ENCODE data around the gene ETV5. TPM values are rescaled to one million over a fixed set of nuclear protein-coding genes. Genes with fewer than 3 reads are reported as not detected.

Gene ETV5
- total and polyA plus RNA-seq, 4 donors: 3.3 to 14.9 (median 5.5) TPM

DNA sequence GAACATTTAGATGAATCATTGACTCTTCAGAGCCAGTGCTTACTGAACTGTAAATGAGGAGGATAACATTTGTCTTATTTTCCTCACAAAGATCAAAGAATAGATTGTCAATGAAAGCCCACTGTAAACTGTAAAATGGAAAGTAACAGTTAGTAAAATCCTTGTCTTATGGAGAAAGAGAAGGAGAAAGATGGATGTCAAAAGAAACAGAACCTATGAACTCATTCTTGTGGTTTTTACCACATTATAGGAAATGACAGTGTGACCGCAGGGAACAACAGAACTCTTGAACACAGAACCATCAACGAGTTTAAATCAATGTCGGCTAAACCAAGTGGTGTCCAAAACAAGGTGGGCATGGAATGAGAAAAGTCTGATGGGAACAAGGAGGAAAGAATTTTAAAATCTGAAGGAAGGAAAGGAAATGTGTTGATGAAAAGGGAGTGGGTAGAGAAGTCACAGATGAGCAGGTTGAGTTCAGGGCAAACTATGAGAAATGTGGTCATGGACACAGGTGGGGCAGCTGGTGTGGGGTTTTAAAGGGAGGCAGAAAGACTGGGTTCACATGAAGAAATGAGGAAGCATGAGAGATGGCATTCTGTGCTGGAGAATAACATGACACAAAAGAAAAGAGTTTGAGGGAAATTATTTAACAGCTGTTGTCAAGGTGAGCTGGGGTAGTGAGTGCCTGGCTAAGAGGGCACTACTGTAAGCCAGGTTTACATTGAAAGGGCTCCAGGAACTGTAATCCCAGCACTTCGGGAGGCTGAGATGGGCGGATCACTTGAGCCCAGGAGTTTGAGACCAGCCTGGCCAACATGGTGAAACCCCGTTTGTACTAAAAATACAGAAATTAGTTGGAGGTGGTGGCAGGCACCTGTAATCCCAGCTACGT lies 42.4 kb upstream of the ETV5 start:
- Histone ChIP-seq H3K36me3 (ENCODE audit: control insufficient read depth in 4 of 4, insufficient read depth in 3 of 4, low read depth in 1 of 4, low read length in 3 of 4) (no peaks in the 10 kb centered on the region), H3K9me3 (ENCODE audit: control insufficient read depth in 4 of 4, low read length in 3 of 4) (no peaks in the 10 kb centered on the region), H3K27ac (ENCODE audit: low read depth in 1 of 2, low read length in 2 of 2) (no peak overlapping the region), H3K4me3 (ENCODE audit: low read depth in 1 of 3, low read length in 3 of 3) (no peak overlapping the region), H3K9ac (ENCODE audit: low read depth in 1 of 2, low read length in 2 of 2) (no peak overlapping the region), H3K4me1 (ENCODE audit: control insufficient read depth in 4 of 4, insufficient read depth in 4 of 4, low read length in 3 of 4) (no peaks in the 10 kb centered on the region), H3K27me3 (ENCODE audit: control insufficient read depth in 4 of 4, insufficient read depth in 4 of 4, low read length in 3 of 4) (no peaks in the 10 kb centered on the region)
- 86% methylated on average over 7 of the region's 7 CpGs for WGBS
- no peak for DNase-seq (ENCODE audit: low spot score)
- TF ChIP-seq NR2F2 (IDR thresholded peaks at IDR 0.05) (no peak), TAF1 (conservative IDR thresholded peaks at IDR 0.05) (no peak), EGR1 (IDR thresholded peaks at IDR 0.05; ENCODE audit: low read depth in 2 of 2) (no peak), RAD21 (IDR thresholded peaks at IDR 0.05) (no peak), RXRA (IDR thresholded peaks at IDR 0.05) (no peak), SP1 (IDR thresholded peaks at IDR 0.05) (no peak), YY1 (IDR thresholded peaks at IDR 0.05) (no peak), GABPA (IDR thresholded peaks at IDR 0.05 in 1 of 2, conservative IDR thresholded peaks at IDR 0.05 in 1 of 2) (no peak), FOXA2 (IDR thresholded peaks at IDR 0.05) (no peak), JUND (IDR thresholded peaks at IDR 0.05) (no peak), ATF3 (IDR thresholded peaks at IDR 0.05) (no peak), HNF4G (IDR thresholded peaks at IDR 0.05) (no peak), HNF4A (conservative IDR thresholded peaks at IDR 0.05) (no peak), FOXA1 (IDR thresholded peaks at IDR 0.05) (no peak)
- TF ChIP-seq, protein P1, sequence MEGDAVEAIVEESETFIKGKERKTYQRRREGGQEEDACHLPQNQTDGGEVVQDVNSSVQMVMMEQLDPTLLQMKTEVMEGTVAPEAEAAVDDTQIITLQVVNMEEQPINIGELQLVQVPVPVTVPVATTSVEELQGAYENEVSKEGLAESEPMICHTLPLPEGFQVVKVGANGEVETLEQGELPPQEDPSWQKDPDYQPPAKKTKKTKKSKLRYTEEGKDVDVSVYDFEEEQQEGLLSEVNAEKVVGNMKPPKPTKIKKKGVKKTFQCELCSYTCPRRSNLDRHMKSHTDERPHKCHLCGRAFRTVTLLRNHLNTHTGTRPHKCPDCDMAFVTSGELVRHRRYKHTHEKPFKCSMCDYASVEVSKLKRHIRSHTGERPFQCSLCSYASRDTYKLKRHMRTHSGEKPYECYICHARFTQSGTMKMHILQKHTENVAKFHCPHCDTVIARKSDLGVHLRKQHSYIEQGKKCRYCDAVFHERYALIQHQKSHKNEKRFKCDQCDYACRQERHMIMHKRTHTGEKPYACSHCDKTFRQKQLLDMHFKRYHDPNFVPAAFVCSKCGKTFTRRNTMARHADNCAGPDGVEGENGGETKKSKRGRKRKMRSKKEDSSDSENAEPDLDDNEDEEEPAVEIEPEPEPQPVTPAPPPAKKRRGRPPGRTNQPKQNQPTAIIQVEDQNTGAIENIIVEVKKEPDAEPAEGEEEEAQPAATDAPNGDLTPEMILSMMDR (IDR thresholded peaks at IDR 0.05; ENCODE audit: low read depth, low read length, missing input control): no peak
- TF ChIP-seq, protein P2, sequence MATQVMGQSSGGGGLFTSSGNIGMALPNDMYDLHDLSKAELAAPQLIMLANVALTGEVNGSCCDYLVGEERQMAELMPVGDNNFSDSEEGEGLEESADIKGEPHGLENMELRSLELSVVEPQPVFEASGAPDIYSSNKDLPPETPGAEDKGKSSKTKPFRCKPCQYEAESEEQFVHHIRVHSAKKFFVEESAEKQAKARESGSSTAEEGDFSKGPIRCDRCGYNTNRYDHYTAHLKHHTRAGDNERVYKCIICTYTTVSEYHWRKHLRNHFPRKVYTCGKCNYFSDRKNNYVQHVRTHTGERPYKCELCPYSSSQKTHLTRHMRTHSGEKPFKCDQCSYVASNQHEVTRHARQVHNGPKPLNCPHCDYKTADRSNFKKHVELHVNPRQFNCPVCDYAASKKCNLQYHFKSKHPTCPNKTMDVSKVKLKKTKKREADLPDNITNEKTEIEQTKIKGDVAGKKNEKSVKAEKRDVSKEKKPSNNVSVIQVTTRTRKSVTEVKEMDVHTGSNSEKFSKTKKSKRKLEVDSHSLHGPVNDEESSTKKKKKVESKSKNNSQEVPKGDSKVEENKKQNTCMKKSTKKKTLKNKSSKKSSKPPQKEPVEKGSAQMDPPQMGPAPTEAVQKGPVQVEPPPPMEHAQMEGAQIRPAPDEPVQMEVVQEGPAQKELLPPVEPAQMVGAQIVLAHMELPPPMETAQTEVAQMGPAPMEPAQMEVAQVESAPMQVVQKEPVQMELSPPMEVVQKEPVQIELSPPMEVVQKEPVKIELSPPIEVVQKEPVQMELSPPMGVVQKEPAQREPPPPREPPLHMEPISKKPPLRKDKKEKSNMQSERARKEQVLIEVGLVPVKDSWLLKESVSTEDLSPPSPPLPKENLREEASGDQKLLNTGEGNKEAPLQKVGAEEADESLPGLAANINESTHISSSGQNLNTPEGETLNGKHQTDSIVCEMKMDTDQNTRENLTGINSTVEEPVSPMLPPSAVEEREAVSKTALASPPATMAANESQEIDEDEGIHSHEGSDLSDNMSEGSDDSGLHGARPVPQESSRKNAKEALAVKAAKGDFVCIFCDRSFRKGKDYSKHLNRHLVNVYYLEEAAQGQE (IDR thresholded peaks at IDR 0.05): no peak
- TF ChIP-seq, protein P3, sequence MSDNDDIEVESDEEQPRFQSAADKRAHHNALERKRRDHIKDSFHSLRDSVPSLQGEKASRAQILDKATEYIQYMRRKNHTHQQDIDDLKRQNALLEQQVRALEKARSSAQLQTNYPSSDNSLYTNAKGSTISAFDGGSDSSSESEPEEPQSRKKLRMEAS (IDR thresholded peaks at IDR 0.05): no peak
- TF ChIP-seq, protein P4, sequence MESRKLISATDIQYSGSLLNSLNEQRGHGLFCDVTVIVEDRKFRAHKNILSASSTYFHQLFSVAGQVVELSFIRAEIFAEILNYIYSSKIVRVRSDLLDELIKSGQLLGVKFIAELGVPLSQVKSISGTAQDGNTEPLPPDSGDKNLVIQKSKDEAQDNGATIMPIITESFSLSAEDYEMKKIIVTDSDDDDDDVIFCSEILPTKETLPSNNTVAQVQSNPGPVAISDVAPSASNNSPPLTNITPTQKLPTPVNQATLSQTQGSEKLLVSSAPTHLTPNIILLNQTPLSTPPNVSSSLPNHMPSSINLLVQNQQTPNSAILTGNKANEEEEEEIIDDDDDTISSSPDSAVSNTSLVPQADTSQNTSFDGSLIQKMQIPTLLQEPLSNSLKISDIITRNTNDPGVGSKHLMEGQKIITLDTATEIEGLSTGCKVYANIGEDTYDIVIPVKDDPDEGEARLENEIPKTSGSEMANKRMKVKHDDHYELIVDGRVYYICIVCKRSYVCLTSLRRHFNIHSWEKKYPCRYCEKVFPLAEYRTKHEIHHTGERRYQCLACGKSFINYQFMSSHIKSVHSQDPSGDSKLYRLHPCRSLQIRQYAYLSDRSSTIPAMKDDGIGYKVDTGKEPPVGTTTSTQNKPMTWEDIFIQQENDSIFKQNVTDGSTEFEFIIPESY (IDR thresholded peaks at IDR 0.05): no peak
